Measurements from ENCODE around the gene LY6G6C.
A peak's percentile ranks its signal among the peaks of the same experiment; 100 is the strongest.

The LY6G6C gene

DNA sequence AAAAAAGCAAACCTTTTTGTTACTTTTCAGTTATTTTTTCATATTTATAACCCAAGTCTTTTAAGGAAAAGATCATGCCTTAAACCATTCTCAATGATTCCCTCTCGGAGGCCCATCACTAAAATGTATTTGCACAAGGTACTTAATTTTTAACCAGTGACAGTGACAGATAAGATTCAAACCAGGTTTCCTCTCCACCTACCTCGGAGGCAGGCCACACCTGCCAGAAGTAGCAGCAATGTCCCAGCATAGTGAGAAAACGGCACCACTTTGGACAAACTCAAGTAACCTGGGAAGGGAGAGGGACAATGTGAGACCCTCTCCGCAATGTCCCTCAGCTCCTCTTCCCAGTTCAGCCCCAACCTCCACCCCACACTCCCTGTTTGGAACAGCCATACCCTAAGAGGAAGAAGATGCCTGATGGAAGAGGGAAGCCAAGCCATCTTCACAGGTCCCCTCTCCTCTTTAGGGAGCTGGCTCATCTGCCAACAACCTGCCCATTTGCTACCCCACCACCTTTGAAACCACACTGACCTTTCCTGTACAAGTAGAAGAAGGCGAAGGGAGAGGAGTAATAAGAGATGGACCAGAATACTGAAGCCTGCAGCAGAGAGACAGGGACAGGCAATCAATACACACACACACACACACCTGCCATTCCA lies 20.7 kb downstream of the LY6G6C start:
- H3K36me3 ChIP-seq (ENCODE audit: control insufficient read depth in 2 of 2, insufficient read depth in 1 of 2, low read length in 2 of 2): peaks cover 4 to 21% of the 10 kb centered on the region in 2 experiments; a peak in 2 of 3 replicates
- H3K9me3 ChIP-seq (ENCODE audit: control insufficient read depth, insufficient read depth, low read depth, low read length): no peaks in the 10 kb centered on the region
- TF ChIP-seq ZNF274 (IDR thresholded peaks at IDR 0.05; ENCODE audit: low read length) (no peak), ZNF274 (tag by site-specific recombination; IDR thresholded peaks at IDR 0.05; ENCODE audit: borderline replicate concordance) (no peak), ZNF157 (tag by site-specific recombination; IDR thresholded peaks at IDR 0.05) (peak; percentile 56; the same call in 1 of the 2 replicates)
- H3K4me3 ChIP-seq (ENCODE audit: low read depth, low read length): no peak overlapping the region
- no peak overlapping the region for H3K27ac ChIP-seq (ENCODE audit: extremely low read depth, low read depth, low read length)
- no peaks in the 10 kb centered on the region for H3K4me1 ChIP-seq (ENCODE audit: control insufficient read depth, insufficient read depth, low read length)
- CTCF ChIA-PET: interaction anchor here (1.1 to 1.8 kb wide), 3 partner anchors 11 to 69 kb away, joined by 3 to 9 read pairs (median 6); no protein-coding TSS in a partner anchor
- POLR2A ChIA-PET: interaction anchor here (0.6 to 0.9 kb wide), 2 partner anchors 16 to 162 kb away, joined by 3 read pairs; partner anchors contain the start of gene NEU1

DNA sequence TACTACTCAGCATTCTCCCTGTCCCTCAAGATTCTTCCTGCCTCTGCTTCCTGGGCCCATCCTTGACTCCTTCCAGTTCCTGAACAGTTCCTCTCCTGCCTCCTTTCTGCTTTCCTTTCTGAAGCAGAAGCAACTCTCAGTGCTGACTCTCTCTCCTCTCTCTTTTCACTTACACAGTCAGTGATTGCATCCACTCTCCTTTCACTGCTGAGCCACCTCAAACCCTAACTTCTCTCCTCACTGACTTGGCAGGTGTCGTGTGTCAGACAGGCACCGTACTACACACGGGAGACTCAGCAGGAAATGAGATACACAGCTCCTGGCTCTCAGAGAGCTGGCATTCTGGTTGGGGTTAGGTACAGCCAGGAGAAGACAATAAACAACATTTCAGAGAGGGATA lies 24.0 kb downstream of the LY6G6C start:
- ChIA-PET POLR2A (interaction anchor here (0.5 kb wide), 1 partner anchor 138 kb away, joined by 4 read pairs; no protein-coding TSS in a partner anchor), CTCF (interaction anchor here (0.7 to 1.0 kb wide), 2 partner anchors 8 to 151 kb away, joined by 3 to 4 read pairs; partner anchors contain the start of gene ATP6V1G2)
- no peaks in the 10 kb centered on the region for H3K4me1 ChIP-seq (ENCODE audit: control insufficient read depth, insufficient read depth, low read length)
- TF ChIP-seq ZNF366 (tag by site-specific recombination; conservative IDR thresholded peaks at IDR 0.05) (peak; percentile 33), ZBTB17 (tag by site-specific recombination; IDR thresholded peaks at IDR 0.05) (peak; percentile 58; the same call in 1 of the 2 replicates), PRDM1 (tag by site-specific recombination; IDR thresholded peaks at IDR 0.05) (peak; percentile 100), TCF7L2 (IDR thresholded peaks at IDR 0.05; ENCODE audit: borderline replicate concordance, low read depth, low read length) (no peak), SP7 (tag by site-specific recombination; IDR thresholded peaks at IDR 0.05) (0 out of 2 replicates have a peak, but pooled peaks have one; percentile 20), ZNF600 (tag by site-specific recombination; IDR thresholded peaks at IDR 0.05) (peak; percentile 64; the same call in 1 of the 2 replicates)
- TF ChIP-seq, protein P1, sequence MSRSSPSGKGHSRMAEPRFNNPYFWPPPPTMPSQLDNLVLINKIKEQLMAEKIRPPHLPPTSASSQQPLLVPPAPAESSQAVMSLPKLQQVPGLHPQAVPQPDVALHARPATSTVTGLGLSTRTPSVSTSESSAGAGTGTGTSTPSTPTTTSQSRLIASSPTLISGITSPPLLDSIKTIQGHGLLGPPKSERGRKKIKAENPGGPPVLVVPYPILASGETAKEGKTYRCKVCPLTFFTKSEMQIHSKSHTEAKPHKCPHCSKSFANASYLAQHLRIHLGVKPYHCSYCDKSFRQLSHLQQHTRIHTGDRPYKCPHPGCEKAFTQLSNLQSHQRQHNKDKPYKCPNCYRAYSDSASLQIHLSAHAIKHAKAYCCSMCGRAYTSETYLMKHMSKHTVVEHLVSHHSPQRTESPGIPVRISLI (tag by site-specific recombination; IDR thresholded peaks at IDR 0.05): no peak
- H3K27ac ChIP-seq (ENCODE audit: extremely low read depth, low read depth, low read length): no peak overlapping the region
- no peaks in the 10 kb centered on the region for H3K9me3 ChIP-seq (ENCODE audit: control insufficient read depth, insufficient read depth, low read depth, low read length)
- H3K4me3 ChIP-seq (ENCODE audit: low read depth, low read length): no peak overlapping the region
- H3K36me3 ChIP-seq (ENCODE audit: control insufficient read depth in 2 of 2, insufficient read depth in 1 of 2, low read length in 2 of 2): peaks cover 4 to 42% of the 10 kb centered on the region in 2 experiments; a peak in 2 of 3 replicates

DNA sequence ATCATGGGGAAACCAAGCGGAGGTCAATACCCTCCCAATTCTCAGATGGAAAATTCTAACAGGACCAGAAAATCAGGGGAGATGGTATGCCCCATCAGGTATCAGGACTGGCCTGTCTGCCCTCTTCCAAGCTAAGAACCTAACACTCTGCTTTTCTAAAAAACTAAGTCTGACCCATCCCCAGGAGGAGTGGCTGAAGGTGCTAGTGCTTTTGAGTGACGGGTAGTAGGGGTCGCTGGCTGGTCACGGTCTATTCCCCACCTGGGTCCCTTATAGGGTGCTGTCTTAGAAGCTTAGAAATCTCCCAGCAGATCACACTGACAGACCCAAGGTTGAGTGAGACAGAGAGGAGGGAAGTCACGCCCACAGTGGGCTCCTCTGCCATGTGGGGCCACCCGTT lies 28.0 kb downstream of the LY6G6C start:
- Histone ChIP-seq H3K27ac (ENCODE audit: extremely low read depth, low read depth, low read length) (no peak overlapping the region), H3K4me3 (ENCODE audit: low read depth, low read length) (no peak overlapping the region), H3K36me3 (ENCODE audit: control insufficient read depth in 2 of 2, insufficient read depth in 1 of 2, low read length in 2 of 2) (peaks cover 4 to 66% of the 10 kb centered on the region in 2 experiments; a peak in 2 of 3 replicates), H3K9me3 (ENCODE audit: control insufficient read depth, insufficient read depth, low read depth, low read length) (no peaks in the 10 kb centered on the region), H3K4me1 (ENCODE audit: control insufficient read depth, insufficient read depth, low read length) (no peaks in the 10 kb centered on the region)
- TF ChIP-seq, protein P2, sequence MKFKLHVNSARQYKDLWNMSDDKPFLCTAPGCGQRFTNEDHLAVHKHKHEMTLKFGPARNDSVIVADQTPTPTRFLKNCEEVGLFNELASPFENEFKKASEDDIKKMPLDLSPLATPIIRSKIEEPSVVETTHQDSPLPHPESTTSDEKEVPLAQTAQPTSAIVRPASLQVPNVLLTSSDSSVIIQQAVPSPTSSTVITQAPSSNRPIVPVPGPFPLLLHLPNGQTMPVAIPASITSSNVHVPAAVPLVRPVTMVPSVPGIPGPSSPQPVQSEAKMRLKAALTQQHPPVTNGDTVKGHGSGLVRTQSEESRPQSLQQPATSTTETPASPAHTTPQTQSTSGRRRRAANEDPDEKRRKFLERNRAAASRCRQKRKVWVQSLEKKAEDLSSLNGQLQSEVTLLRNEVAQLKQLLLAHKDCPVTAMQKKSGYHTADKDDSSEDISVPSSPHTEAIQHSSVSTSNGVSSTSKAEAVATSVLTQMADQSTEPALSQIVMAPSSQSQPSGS (tag by site-specific recombination; IDR thresholded peaks at IDR 0.05; ENCODE audit: low read depth): no peak
- TF ChIP-seq, protein P3, sequence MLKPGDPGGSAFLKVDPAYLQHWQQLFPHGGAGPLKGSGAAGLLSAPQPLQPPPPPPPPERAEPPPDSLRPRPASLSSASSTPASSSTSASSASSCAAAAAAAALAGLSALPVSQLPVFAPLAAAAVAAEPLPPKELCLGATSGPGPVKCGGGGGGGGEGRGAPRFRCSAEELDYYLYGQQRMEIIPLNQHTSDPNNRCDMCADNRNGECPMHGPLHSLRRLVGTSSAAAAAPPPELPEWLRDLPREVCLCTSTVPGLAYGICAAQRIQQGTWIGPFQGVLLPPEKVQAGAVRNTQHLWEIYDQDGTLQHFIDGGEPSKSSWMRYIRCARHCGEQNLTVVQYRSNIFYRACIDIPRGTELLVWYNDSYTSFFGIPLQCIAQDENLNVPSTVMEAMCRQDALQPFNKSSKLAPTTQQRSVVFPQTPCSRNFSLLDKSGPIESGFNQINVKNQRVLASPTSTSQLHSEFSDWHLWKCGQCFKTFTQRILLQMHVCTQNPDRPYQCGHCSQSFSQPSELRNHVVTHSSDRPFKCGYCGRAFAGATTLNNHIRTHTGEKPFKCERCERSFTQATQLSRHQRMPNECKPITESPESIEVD (tag by site-specific recombination; IDR thresholded peaks at IDR 0.05): no peak
- TF ChIP-seq, protein P4, sequence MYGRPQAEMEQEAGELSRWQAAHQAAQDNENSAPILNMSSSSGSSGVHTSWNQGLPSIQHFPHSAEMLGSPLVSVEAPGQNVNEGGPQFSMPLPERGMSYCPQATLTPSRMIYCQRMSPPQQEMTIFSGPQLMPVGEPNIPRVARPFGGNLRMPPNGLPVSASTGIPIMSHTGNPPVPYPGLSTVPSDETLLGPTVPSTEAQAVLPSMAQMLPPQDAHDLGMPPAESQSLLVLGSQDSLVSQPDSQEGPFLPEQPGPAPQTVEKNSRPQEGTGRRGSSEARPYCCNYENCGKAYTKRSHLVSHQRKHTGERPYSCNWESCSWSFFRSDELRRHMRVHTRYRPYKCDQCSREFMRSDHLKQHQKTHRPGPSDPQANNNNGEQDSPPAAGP (tag by site-specific recombination; IDR thresholded peaks at IDR 0.05): no peak
- TF ChIP-seq SP7 (tag by site-specific recombination; IDR thresholded peaks at IDR 0.05): no peak
- no peak for TF ChIP-seq ZNF670 (tag by site-specific recombination; IDR thresholded peaks at IDR 0.05; ENCODE audit: low read depth)
- TF ChIP-seq, protein P5, sequence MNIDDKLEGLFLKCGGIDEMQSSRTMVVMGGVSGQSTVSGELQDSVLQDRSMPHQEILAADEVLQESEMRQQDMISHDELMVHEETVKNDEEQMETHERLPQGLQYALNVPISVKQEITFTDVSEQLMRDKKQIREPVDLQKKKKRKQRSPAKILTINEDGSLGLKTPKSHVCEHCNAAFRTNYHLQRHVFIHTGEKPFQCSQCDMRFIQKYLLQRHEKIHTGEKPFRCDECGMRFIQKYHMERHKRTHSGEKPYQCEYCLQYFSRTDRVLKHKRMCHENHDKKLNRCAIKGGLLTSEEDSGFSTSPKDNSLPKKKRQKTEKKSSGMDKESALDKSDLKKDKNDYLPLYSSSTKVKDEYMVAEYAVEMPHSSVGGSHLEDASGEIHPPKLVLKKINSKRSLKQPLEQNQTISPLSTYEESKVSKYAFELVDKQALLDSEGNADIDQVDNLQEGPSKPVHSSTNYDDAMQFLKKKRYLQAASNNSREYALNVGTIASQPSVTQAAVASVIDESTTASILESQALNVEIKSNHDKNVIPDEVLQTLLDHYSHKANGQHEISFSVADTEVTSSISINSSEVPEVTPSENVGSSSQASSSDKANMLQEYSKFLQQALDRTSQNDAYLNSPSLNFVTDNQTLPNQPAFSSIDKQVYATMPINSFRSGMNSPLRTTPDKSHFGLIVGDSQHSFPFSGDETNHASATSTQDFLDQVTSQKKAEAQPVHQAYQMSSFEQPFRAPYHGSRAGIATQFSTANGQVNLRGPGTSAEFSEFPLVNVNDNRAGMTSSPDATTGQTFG (tag by site-specific recombination; IDR thresholded peaks at IDR 0.05; ENCODE audit: borderline replicate concordance): no peak
- CTCF ChIA-PET: interaction anchor here (0.8 to 1.0 kb wide), 2 partner anchors 9 to 98 kb away, joined by 3 read pairs; no protein-coding TSS in a partner anchor
- POLR2A ChIA-PET: interaction anchor here (0.5 to 4.0 kb wide), 7 partner anchors 10 to 169 kb away, joined by 3 to 30 read pairs (median 4); partner anchors contain the start of genes ABHD16A, LY6G5C and NEU1
